ENCODE results near the gene RAB25.

- TF ChIP-seq EZH2 (IDR thresholded peaks at IDR 0.05; ENCODE audit: low read length, unreplicated experiment), result no peak
- no peak for TF ChIP-seq CTCF (conservative IDR thresholded peaks at IDR 0.05; ENCODE audit: low read depth, low read length)
Measured at GRCh38 chr1:156081180-156081916, 20.4 kb downstream of the RAB25 start.

All from PC-3 (cell line).